CD14-positive monocyte (primary cell): ENCODE results near the gene MGAT4A. TPM values are rescaled to one million over a fixed set of nuclear protein-coding genes. Genes with fewer than 3 reads are reported as not detected.

Experiments
- DNase-seq, 3 donors: peaks; one replicate each; pipeline ENCODE4 v3.0.0-alpha.2; 2011 to 2022
- H2AFZ ChIP-seq: 2 replicates; pipeline ENCODE4 v1.6.0; 2012; ENCODE audit warnings: mild to moderate bottlenecking, low read depth, low read length, inconsistent platforms; ENCODE audit not compliant: insufficient read depth, poor library complexity, severe bottlenecking
- H3K27ac ChIP-seq, 2 donors: 1 replicate in 1 of 2; 2 replicates in 1 of 2; pipeline ENCODE4 v1.5.1; 2012 to 2013; ENCODE audit warnings: low read length in 2 of 2, control low read depth in 1 of 2, inconsistent platforms in 1 of 2, low read depth in 1 of 2, mild to moderate bottlenecking in 1 of 2
- H3K27me3 ChIP-seq, 2 donors: one replicate each; pipeline versions ENCODE4 v1.6.0 to v1.6.1; 2011 to 2013; ENCODE audit warnings: low read length in 2 of 2; ENCODE audit not compliant: control insufficient read depth in 2 of 2, insufficient read depth in 2 of 2
- H3K36me3 ChIP-seq, 2 donors: replicated peaks in 1 of 2; 1 replicate in 1 of 2; 2 replicates in 1 of 2; pipeline versions ENCODE4 v1.5.1 to v1.6.1; 2012 to 2013; ENCODE audit warnings: low read length in 2 of 2, control low read depth in 1 of 2, inconsistent platforms in 1 of 2, mild to moderate bottlenecking in 1 of 2; ENCODE audit not compliant: insufficient read depth in 2 of 2, control insufficient read depth in 1 of 2
- H3K4me1 ChIP-seq, 2 donors: 1 replicate in 1 of 2; 2 replicates in 1 of 2; pipeline versions ENCODE4 v1.5.1 to v1.6.1; 2012 to 2013; ENCODE audit warnings: low read length in 2 of 2, control low read depth in 1 of 2, inconsistent platforms in 1 of 2, mild to moderate bottlenecking in 1 of 2, moderate library complexity in 1 of 2; ENCODE audit not compliant: insufficient read depth in 2 of 2, control insufficient read depth in 1 of 2
- H3K4me2 ChIP-seq: replicated peaks from 2 replicates; pipeline ENCODE3; 2012; ENCODE audit warnings: low read length, moderate library complexity, mild to moderate bottlenecking; ENCODE audit not compliant: poor library complexity, severe bottlenecking; ENCODE audit errors: extremely low read depth
- H3K4me3 ChIP-seq, 3 experiments: fragments of 200-600 bp in 1 of 3; sonication (generic) in 1 of 3; replicated peaks in 1 of 3; 1 replicate in 2 of 3; 2 replicates in 1 of 3; pipeline ENCODE4 v1.5.1; 2011 to 2013; ENCODE audit warnings: low read length in 3 of 3, mild to moderate bottlenecking in 3 of 3, control low read depth in 2 of 3, low read depth in 2 of 3, inconsistent platforms in 1 of 3, moderate library complexity in 1 of 3
- H3K79me2 ChIP-seq: 2 replicates; pipeline ENCODE4 v1.6.0; 2012; ENCODE audit warnings: mild to moderate bottlenecking, control low read depth, inconsistent platforms, low read length, moderate library complexity; ENCODE audit not compliant: insufficient read depth
- H3K9ac ChIP-seq: 2 replicates; pipeline ENCODE4 v1.6.0; 2017; ENCODE audit warnings: low read length, mild to moderate bottlenecking; ENCODE audit not compliant: insufficient read depth, poor library complexity, severe bottlenecking
- H3K9me3 ChIP-seq, 2 donors: replicated peaks in 1 of 2; 1 replicate in 1 of 2; 2 replicates in 1 of 2; pipeline versions ENCODE4 v1.5.1 to v1.6.1; 2012 to 2013; ENCODE audit warnings: low read length in 2 of 2, control low read depth in 1 of 2; ENCODE audit not compliant: control insufficient read depth in 1 of 2, insufficient read depth in 1 of 2
- H4K20me1 ChIP-seq: 2 replicates; pipeline ENCODE4 v1.6.0; 2012; ENCODE audit warnings: mild to moderate bottlenecking, low read length, control low read depth, moderate library complexity; ENCODE audit not compliant: insufficient read depth
- H3K27ac Mint-ChIP-seq, 7 donors: one replicate each; pipeline ENCODE4 v1.8.0; 2020; ENCODE audit warnings: mild to moderate bottlenecking in 7 of 7, mixed read lengths in 7 of 7, moderate library complexity in 6 of 7, inconsistent platforms in 2 of 7
- H3K27me3 Mint-ChIP-seq, 3 donors: one replicate each; pipeline ENCODE4 v1.8.0; 2021 to 2022; ENCODE audit warnings: low read depth in 3 of 3, mild to moderate bottlenecking in 3 of 3, mixed read lengths in 3 of 3, moderate library complexity in 3 of 3, inconsistent platforms in 1 of 3
- H3K36me3 Mint-ChIP-seq, 2 donors: one replicate each; pipeline ENCODE4 v1.8.0; 2020; ENCODE audit warnings: mixed read lengths in 2 of 2, inconsistent platforms in 1 of 2, mild to moderate bottlenecking in 1 of 2
- H3K4me1 Mint-ChIP-seq: one replicate; pipeline ENCODE4 v1.8.0; 2020; ENCODE audit warnings: mild to moderate bottlenecking, mixed read lengths
- H3K4me3 Mint-ChIP-seq, 2 donors: one replicate each; pipeline ENCODE4 v1.8.0; 2020; ENCODE audit warnings: mild to moderate bottlenecking in 2 of 2, mixed read lengths in 2 of 2, moderate library complexity in 1 of 2
- H3K9me3 Mint-ChIP-seq, 7 donors: one replicate each; pipeline ENCODE4 v1.8.0; 2020 to 2022; ENCODE audit warnings: mixed read lengths in 7 of 7, mild to moderate bottlenecking in 6 of 7, moderate library complexity in 6 of 7, inconsistent platforms in 2 of 7
- WGBS: methylation state at CpG from one replicate; pipeline ENCODE4 v1.1.5; 2013; ENCODE audit warnings: missing lambda C conversion rate; ENCODE audit not compliant: insufficient coverage; 5-methylcytosine and 5-hydroxymethylcytosine counted together
- intact Hi-C, 2 donors: fragments of 100-400 bp; cut with micrococcal nuclease; formaldehyde crosslinking; loops; one replicate each; pipeline versions ENCODE4 v1.15.0 to v1.15.1; 2023
- polyA plus RNA-seq, 3 donors: library from polyadenylated mRNA; depleted of rRNA in 1 of 3; unstranded in 2 of 3; stranded (reverse) in 1 of 3; fragments of 300-500 nt in 2 of 3; fragments of >200 nt in 1 of 3; fragmentation: Illumina TruSeq in 2 of 3; gene quantifications; 1 replicate in 2 of 3; 2 replicates in 1 of 3; pipeline ENCODE4 v1.2.3, GENCODE V29; 2012 to 2021
- TF ChIP-seq, protein P1 (sequence below): fragments of 200-600 bp; IDR thresholded peaks from one replicate; pipeline ENCODE4 v1.8.0; 2022; ENCODE audit warnings: antibody characterized with exemption, mild to moderate bottlenecking

Gene MGAT4A
- polyA plus RNA-seq, 3 donors: 24.3 to 35.9 (median 35.1) TPM

DNA sequence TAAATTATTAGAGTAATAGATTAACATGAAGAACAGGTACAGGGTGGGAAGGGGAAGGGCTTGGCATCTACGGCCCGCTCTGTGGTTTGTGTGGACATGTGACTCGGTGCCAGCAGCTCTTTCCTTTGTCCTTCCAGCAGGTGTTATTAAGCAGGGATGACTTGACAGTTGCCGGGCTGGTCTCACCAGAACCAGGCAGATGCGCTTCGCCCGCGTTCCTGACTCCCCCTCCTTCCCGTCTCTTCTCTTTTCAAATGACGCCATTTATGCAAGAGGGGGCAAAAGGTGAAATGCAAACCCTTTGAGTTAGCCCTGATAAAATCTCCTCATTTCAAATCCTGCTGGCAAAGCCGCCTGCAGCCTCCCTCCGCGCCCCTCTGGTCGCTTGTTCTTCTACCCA lies 38.9 kb upstream of the MGAT4A start:
- Mint-ChIP-seq H3K27ac (peak overlapping the region in 1 of 7 donors; percentile 73), H3K36me3 (peaks cover 0 to 3% of the 10 kb centered on the region in 2 donors), H3K4me3 (peak overlapping the region in 1 of 2 donors; percentile 72), H3K4me1 (peaks cover 71% of the 10 kb centered on the region), H3K9me3 (no peaks in the 10 kb centered on the region), H3K27me3 (peaks cover 1 to 9% (median 4%) of the 10 kb centered on the region in 3 donors)
- intact Hi-C loops: loop anchor here in 1 of 2 donors (5.0 kb wide), 1 partner anchor 32 kb away; no protein-coding TSS in a partner anchor
- peak overlapping the region; percentile 13 for H3K4me2 ChIP-seq
- H4K20me1 ChIP-seq: no peaks in the 10 kb centered on the region
- no peak overlapping the region for H3K4me3 ChIP-seq
- no peak overlapping the region for H3K27ac ChIP-seq
- no peak overlapping the region for H2AFZ ChIP-seq
- peaks cover 62 to 72% of the 10 kb centered on the region in 2 donors for H3K4me1 ChIP-seq
- H3K36me3 ChIP-seq: no peaks in the 10 kb centered on the region
- H3K9me3 ChIP-seq: no peaks in the 10 kb centered on the region
- 47% methylated on average over 10 of the region's 14 CpGs for WGBS
- no peak for DNase-seq
- TF ChIP-seq, protein P1, sequence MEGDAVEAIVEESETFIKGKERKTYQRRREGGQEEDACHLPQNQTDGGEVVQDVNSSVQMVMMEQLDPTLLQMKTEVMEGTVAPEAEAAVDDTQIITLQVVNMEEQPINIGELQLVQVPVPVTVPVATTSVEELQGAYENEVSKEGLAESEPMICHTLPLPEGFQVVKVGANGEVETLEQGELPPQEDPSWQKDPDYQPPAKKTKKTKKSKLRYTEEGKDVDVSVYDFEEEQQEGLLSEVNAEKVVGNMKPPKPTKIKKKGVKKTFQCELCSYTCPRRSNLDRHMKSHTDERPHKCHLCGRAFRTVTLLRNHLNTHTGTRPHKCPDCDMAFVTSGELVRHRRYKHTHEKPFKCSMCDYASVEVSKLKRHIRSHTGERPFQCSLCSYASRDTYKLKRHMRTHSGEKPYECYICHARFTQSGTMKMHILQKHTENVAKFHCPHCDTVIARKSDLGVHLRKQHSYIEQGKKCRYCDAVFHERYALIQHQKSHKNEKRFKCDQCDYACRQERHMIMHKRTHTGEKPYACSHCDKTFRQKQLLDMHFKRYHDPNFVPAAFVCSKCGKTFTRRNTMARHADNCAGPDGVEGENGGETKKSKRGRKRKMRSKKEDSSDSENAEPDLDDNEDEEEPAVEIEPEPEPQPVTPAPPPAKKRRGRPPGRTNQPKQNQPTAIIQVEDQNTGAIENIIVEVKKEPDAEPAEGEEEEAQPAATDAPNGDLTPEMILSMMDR: no peak
- H3K9ac ChIP-seq: no peak overlapping the region
- no peaks in the 10 kb centered on the region for H3K27me3 ChIP-seq
- H3K79me2 ChIP-seq: no peaks in the 10 kb centered on the region

DNA sequence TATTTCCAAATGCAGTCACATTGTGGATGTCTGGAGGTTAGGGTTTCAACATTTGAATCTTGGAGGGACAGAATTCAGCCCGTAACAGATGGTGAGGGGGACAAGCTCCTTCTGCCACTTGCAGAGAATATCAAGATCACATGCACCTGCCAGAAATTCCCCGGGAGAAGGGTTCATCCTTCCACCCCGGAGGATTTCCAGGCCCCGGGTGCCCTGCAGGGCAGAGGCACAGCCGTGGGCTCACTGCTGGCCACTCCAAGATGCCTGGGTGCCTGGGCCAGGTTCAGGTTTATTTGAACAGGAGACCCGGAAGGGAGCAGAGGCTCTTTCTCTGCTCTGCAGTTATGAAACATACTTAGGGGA lies 38.2 kb upstream of the MGAT4A start:
- Histone ChIP-seq H2AFZ (no peak overlapping the region), H3K36me3 (no peaks in the 10 kb centered on the region), H3K4me1 (peaks cover 69 to 79% of the 10 kb centered on the region in 2 donors), H3K4me3 (no peak overlapping the region), H3K4me2 (no peak overlapping the region), H3K79me2 (no peaks in the 10 kb centered on the region), H3K9ac (no peak overlapping the region), H3K9me3 (no peaks in the 10 kb centered on the region), H3K27ac (no peak overlapping the region), H3K27me3 (no peaks in the 10 kb centered on the region), H4K20me1 (no peaks in the 10 kb centered on the region)
- peaks cover 0 to 3% of the 10 kb centered on the region in 2 donors for H3K36me3 Mint-ChIP-seq
- no peak for DNase-seq
- H3K4me1 Mint-ChIP-seq: peaks cover 78% of the 10 kb centered on the region
- no peaks in the 10 kb centered on the region for H3K9me3 Mint-ChIP-seq
- intact Hi-C loops: no loop called here
- H3K27me3 Mint-ChIP-seq: peaks cover 1 to 9% (median 4%) of the 10 kb centered on the region in 3 donors
- H3K4me3 Mint-ChIP-seq: no peak overlapping the region
- TF ChIP-seq, protein P1: no peak
- 97% methylated on average over 4 of the region's 6 CpGs for WGBS
- H3K27ac Mint-ChIP-seq: no peak overlapping the region
